GM18526 (cell line): Measurements from ENCODE around the gene ORMDL1.

Experiments
- POLR2A ChIP-seq: IDR thresholded peaks from 3 replicates; pipeline ENCODE4 v1.6.1; 2011; ENCODE audit not compliant: insufficient read length; ENCODE audit errors: extremely low read depth

The ORMDL1 gene

GRCh38 chr2:189783927-189784867, at the start of gene ORMDL1, which contains the start of gene PMS1:
Gene ORMDL1 (minus strand): TSS chr2:189784339. CDS start chr2:189782595, 1,744 bp downstream.
Gene PMS1 (plus strand): TSS chr2:189784450. CDS start chr2:189791810, 7,360 bp downstream.
- TF ChIP-seq POLR2A = peak; percentile 95

- no peak for TF ChIP-seq POLR2A
These were observed 46.4 kb upstream of the ORMDL1 start for GRCh38 chr2:189830510-189830909.

GRCh38 chr2:189829102-189829833, 45.1 kb upstream of the ORMDL1 start:
- TF ChIP-seq POLR2A = no peak

GRCh38 chr2:189826039-189826438, 41.9 kb upstream of the ORMDL1 start:
- no peak for TF ChIP-seq POLR2A

GRCh38 chr2:189824694-189825396, 40.7 kb upstream of the ORMDL1 start:
- no peak for TF ChIP-seq POLR2A

- no peak for TF ChIP-seq POLR2A
These were observed 38.0 kb upstream of the ORMDL1 start for GRCh38 chr2:189821953-189822748.

GRCh38 chr2:189819297-189819704, 35.2 kb upstream of the ORMDL1 start:
- TF ChIP-seq POLR2A = no peak

GRCh38 chr2:189818249-189819038, 34.3 kb upstream of the ORMDL1 start:
- TF ChIP-seq POLR2A = no peak

- TF ChIP-seq POLR2A = no peak
These were observed 19.3 kb upstream of the ORMDL1 start for GRCh38 chr2:189803431-189803830.

- no peak for TF ChIP-seq POLR2A
These were observed 18.3 kb upstream of the ORMDL1 start for GRCh38 chr2:189802396-189802912.

GRCh38 chr2:189799531-189799930, 15.4 kb upstream of the ORMDL1 start:
- no peak for TF ChIP-seq POLR2A

GRCh38 chr2:189799030-189799331, 14.8 kb upstream of the ORMDL1 start:
- TF ChIP-seq POLR2A = no peak

GRCh38 chr2:189798312-189799029, 14.3 kb upstream of the ORMDL1 start:
- no peak for TF ChIP-seq POLR2A
